HTR-8/SVneo (cell line): Measurements from ENCODE around the gene GAPVD1.
A peak's percentile ranks its signal among the peaks of the same experiment; 100 is the strongest.

ENCODE experiments used
- DNase-seq: peaks from one replicate; pipeline ENCODE4 v3.0.0; 2011; ENCODE audit warnings: low spot score, mixed read lengths; ENCODE audit not compliant: insufficient read length
- FAIRE-seq: peaks from 2 replicates; lab custom pipeline; 2011; peaks lifted over from hg19 to GRCh38; lab: Jason Lieb, UNC

Gene GAPVD1

GRCh38 chr9:125356032-125356431, 94.4 kb downstream of the GAPVD1 start:
- DNase-seq (no peak), FAIRE-seq (no peak)

- FAIRE-seq: no peak
- DNase-seq: no peak
These were observed 97.4 kb downstream of the GAPVD1 start for GRCh38 chr9:125359011-125359410.

- no peak for DNase-seq
- no peak for FAIRE-seq
These were observed 99.0 kb downstream of the GAPVD1 start for GRCh38 chr9:125360601-125361000.

GRCh38 chr9:125361837-125362531, 100.4 kb downstream of the GAPVD1 start:
- DNase-seq (no peak), FAIRE-seq (no peak)

- DNase-seq (no peak), FAIRE-seq (no peak)
These were observed 105.0 kb downstream of the GAPVD1 start for GRCh38 chr9:125366676-125367075.

- FAIRE-seq (no peak), DNase-seq (no peak)
These were observed 109.2 kb downstream of the GAPVD1 start for GRCh38 chr9:125370786-125371185.

GRCh38 chr9:125372441-125373226, 111.0 kb downstream of the GAPVD1 start:
- no peak for FAIRE-seq
- DNase-seq: no peak

- peak; percentile 83 for DNase-seq
- no peak for FAIRE-seq
These were observed 113.0 kb downstream of the GAPVD1 start for GRCh38 chr9:125374443-125375309.

- FAIRE-seq: no peak
These were observed 114.2 kb downstream of the GAPVD1 start for GRCh38 chr9:125375820-125376219.

GRCh38 chr9:125376261-125377226, 114.9 kb downstream of the GAPVD1 start:
- DNase-seq (no peak), FAIRE-seq (no peak)

More at GRCh38 chr9:125375820-125376219, 114.2 kb downstream of the GAPVD1 start:
- DNase-seq: no peak

GRCh38 chr9:125377584-125378250, 116.1 kb downstream of the GAPVD1 start:
- DNase-seq: no peak
- no peak for FAIRE-seq

- FAIRE-seq: no peak
- no peak for DNase-seq
These were observed 117.2 kb downstream of the GAPVD1 start for GRCh38 chr9:125378778-125379177.

- DNase-seq (no peak), FAIRE-seq (no peak)
These were observed 117.6 kb downstream of the GAPVD1 start for GRCh38 chr9:125379208-125379607.

- DNase-seq: no peak
- FAIRE-seq: no peak
These were observed 118.8 kb downstream of the GAPVD1 start for GRCh38 chr9:125380406-125380805.

GRCh38 chr9:125387861-125388524, 126.4 kb downstream of the GAPVD1 start:
- FAIRE-seq (no peak), DNase-seq (no peak)

- FAIRE-seq: no peak
- no peak for DNase-seq
These were observed 127.4 kb downstream of the GAPVD1 start for GRCh38 chr9:125388978-125389377.

- FAIRE-seq (no peak), DNase-seq (no peak)
These were observed 130.1 kb downstream of the GAPVD1 start for GRCh38 chr9:125391704-125392103.

- DNase-seq: no peak
- FAIRE-seq: no peak
These were observed 131.8 kb downstream of the GAPVD1 start for GRCh38 chr9:125393426-125393825.
